ENCODE data around the gene C17orf100. TPM values are rescaled to one million over a fixed set of nuclear protein-coding genes. Genes with fewer than 3 reads are reported as not detected.

Gene C17orf100
- total RNA-seq, 1 experiment from 2014 or later: 0.70 TPM

DNA sequence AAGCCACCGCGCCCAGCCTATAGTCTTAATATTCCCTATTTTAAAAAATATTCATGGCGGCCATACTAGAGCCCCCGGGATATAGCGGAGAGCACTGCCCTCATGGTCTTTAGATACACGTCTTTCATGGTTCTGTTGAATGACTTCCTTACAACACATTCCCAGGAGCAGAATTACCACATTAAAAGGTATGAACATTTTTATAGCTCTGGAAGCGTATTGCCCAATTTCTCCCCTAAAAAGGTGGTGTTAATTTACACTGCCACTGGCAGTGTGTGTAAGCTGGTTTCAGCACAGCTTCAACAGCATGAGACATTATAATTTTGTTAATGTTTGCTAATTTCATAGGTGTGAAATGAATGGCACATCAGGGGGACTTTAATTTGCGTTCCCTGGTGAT lies 19.0 kb downstream of the C17orf100 start:
- Histone ChIP-seq H2BK20ac (ENCODE audit: low read depth, low read length, poor library complexity, severe bottlenecking) (no peak overlapping the region), H2BK120ac (ENCODE audit: low read depth, low read length, poor library complexity, severe bottlenecking) (no peak overlapping the region), H2BK5ac (ENCODE audit: insufficient read length, low read length) (no peak overlapping the region), H3K18ac (ENCODE audit: insufficient read length, low read depth, low read length) (no peak overlapping the region), H3K9ac (ENCODE audit: extremely low read depth, insufficient read length, low read length) (no peak overlapping the region), H3K23ac (ENCODE audit: insufficient read length, low read depth, low read length) (no peak overlapping the region), H3K56ac (ENCODE audit: insufficient read length, low read depth, low read length) (no peak overlapping the region), H3K4me2 (ENCODE audit: insufficient read depth, insufficient read length, low read length) (no peak overlapping the region), H4K91ac (ENCODE audit: insufficient read length, low read depth, low read length) (no peak overlapping the region), H2BK12ac (ENCODE audit: insufficient read length, low read depth, low read length) (no peak overlapping the region), H3T11ph (ENCODE audit: low read length) (no peak overlapping the region), H4K8ac (replicated peaks; ENCODE audit: insufficient read length, low read depth, low read length) (no peak overlapping the region), H3K79me1 (ENCODE audit: insufficient read depth, low read depth, low read length, poor library complexity, severe bottlenecking) (no peaks in the 10 kb centered on the region), H4K20me1 (ENCODE audit: control insufficient read depth, insufficient read depth, insufficient read length) (no peaks in the 10 kb centered on the region), H3K4ac (ENCODE audit: low read depth, low read length) (no peak overlapping the region), H2AK5ac (ENCODE audit: insufficient read length, low read length) (no peak overlapping the region), H2AFZ (ENCODE audit: low read length) (no peak overlapping the region), H2BK15ac (ENCODE audit: low read depth, low read length) (no peak overlapping the region), H3K14ac (ENCODE audit: insufficient read depth, low read length) (no peak overlapping the region), H3K9me3 (ENCODE audit: control insufficient read depth, low read depth, low read length) (no peaks in the 10 kb centered on the region), H4K5ac (ENCODE audit: insufficient read length, low read depth, low read length) (no peak overlapping the region), H3K23me2 (ENCODE audit: insufficient read length, low read depth, low read length, poor library complexity, severe bottlenecking) (no peaks in the 10 kb centered on the region), H3K27ac (ENCODE audit: insufficient read length, low read depth, low read length) (no peak overlapping the region), H3K27me3 (ENCODE audit: insufficient read depth, low read length) (no peaks in the 10 kb centered on the region; the same call in none of the 2 replicates), H3K79me2 (ENCODE audit: insufficient read depth, low read length) (no peaks in the 10 kb centered on the region), H3K4me1 (ENCODE audit: insufficient read depth, low read length) (no peaks in the 10 kb centered on the region)
- no peak overlapping the region for H3K4me3 Mint-ChIP-seq
- no peak overlapping the region for H3K27ac Mint-ChIP-seq
- no CpG with 5 or more reads among the region's 8 CpGs for whole genome bisulfite sequencing (ENCODE audit: extremely low coverage, insufficient read length, low lambda C conversion rate)
- peak; percentile 17 for DNase-seq
- peaks cover 0 to 4% of the 10 kb centered on the region in 2 experiments; a peak in 1 of 4 replicates for H3K4me1 Mint-ChIP-seq
- H3K9me3 Mint-ChIP-seq: no peaks in the 10 kb centered on the region
- no peaks in the 10 kb centered on the region; a peak in 1 of 7 replicates for H3K36me3 Mint-ChIP-seq (ENCODE audit: insufficient read depth in 1 of 3, low read depth in 3 of 3)
- peaks cover 32% of the 10 kb centered on the region for H3K27me3 Mint-ChIP-seq (ENCODE audit: low read depth)
- TF ChIP-seq CTCF (conservative IDR thresholded peaks at IDR 0.05): no peak

All from H9 (cell line).